GM12875 (cell line): ENCODE results near the gene CHTF18.

Experiments used
- H3K4me3 ChIP-seq: one replicate; pipeline ENCODE4 v1.5.1; 2011; ENCODE audit warnings: low read depth, low read length, control low read depth
- TF ChIP-seq, protein P1 (sequence below): IDR thresholded peaks from 2 replicates; pipeline ENCODE4 v1.5.1; 2011; ENCODE audit warnings: low read depth, mild to moderate bottlenecking, control low read depth, inconsistent platforms, low read length, moderate library complexity, borderline replicate concordance; ENCODE audit not compliant: insufficient read depth

Gene CHTF18

DNA sequence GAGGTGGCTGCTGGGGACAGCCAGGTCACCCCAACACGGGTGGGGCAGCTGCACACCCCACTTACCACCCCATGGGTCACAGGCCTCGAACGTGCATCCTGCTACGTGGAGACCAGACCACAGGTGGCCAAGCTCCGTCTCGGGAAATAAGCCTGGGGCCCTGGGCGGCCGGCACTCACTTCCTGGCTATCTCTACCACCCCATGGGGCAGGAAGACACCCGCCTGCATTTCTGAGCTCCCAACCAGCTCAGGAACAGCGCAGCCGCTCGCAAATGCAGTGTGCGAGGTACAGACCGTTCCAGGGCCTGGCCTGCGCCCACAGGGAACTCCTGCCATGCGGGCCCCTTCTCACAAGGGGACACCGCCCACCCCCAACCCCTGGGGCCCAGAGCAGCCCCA lies 17.1 kb downstream of the CHTF18 start:
- TF ChIP-seq, protein P1, sequence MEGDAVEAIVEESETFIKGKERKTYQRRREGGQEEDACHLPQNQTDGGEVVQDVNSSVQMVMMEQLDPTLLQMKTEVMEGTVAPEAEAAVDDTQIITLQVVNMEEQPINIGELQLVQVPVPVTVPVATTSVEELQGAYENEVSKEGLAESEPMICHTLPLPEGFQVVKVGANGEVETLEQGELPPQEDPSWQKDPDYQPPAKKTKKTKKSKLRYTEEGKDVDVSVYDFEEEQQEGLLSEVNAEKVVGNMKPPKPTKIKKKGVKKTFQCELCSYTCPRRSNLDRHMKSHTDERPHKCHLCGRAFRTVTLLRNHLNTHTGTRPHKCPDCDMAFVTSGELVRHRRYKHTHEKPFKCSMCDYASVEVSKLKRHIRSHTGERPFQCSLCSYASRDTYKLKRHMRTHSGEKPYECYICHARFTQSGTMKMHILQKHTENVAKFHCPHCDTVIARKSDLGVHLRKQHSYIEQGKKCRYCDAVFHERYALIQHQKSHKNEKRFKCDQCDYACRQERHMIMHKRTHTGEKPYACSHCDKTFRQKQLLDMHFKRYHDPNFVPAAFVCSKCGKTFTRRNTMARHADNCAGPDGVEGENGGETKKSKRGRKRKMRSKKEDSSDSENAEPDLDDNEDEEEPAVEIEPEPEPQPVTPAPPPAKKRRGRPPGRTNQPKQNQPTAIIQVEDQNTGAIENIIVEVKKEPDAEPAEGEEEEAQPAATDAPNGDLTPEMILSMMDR = no peak

DNA sequence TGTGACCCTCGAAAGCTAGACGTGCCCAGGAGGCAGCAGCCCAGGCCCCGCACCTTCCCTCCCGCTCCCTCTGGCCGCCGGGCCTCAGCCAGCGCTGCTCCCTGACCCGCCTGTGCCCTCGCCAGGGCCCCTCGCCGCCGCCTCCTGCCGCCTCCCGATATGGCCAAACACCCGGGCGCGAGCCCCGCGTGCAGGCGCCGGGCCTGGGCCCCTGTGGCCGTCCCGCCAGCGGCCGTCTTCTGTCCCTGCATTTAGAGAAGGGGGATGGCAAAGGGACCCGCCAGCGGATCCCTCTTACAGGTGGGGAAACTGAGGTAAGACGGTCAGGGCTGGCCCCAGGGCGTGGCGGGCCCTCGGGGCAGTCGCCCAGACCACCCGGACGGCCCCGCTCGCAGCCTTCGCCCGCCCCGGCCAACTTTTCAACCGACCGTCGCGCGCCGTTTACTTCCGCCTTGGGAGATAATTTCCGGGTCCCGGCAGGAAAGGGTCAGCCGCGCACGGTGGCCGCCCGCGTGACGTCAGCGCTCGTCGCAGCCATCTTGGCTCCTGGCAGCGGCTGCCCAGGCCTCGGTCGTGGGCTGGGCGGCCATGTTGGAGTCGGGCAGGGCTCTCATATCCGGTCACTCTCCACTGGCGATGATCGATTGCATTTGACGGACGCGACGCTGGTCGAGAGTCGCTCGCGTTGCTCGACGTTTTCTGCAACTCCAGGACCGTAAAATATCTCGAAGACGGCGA lies 19.1 kb downstream of the CHTF18 start:
- H3K4me3 ChIP-seq = peak overlapping the region; percentile 95
- TF ChIP-seq, protein P1 = no peak

More for the DNA sequence above, 17.1 kb downstream of the CHTF18 start:
- H3K4me3 ChIP-seq = no peak overlapping the region

DNA sequence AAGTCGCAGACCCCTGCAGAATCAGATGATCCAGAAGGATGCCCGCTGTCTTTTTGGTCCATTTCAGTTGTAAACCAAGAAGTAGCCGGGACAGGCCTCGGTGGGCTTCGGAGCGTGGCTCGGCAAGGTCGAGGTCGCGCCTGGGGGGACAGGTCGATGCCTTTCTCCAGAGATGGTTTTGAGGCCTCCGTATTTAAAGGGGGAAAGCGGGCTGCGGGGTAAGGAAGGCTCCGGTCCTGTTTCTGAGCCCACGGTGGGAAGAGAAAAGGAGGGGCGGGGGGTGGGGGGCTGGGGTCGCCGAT lies 19.6 kb downstream of the CHTF18 start:
- TF ChIP-seq, protein P1 = no peak
- peak overlapping the region; percentile 95 for H3K4me3 ChIP-seq

DNA sequence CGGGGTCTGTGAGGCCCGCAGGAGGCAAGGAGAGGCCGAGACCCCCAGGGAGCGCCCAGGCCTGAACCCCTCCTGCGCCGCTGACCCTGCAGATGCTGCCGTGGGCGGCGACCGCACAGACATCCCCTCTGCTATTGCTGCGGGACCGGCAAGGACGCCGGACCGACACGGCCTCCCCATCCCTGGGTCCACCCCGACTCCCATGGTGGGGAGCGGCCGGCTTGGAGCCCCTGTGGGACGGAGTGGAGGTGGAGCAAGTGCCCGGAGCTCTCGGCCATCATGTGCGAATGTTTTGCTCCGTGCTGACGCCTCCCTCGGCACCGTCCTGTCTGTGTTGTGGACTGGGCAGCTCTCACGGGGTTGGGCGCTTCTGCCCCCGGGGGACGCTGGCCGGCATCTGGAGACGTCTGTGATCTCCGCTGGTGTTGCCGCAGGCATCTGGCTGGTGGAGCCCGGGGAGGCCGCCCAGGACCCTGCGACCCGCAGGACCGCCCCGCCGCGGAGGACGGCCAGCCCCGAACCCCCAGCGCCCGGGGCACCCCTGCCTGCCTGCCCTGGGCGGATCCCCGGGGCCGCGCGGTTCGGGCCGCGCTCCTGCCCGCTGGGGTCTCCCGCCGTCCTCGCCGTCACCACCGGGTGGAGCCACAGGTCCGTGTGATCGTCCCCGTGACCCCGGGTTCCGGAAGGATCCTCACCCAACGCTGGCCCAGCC lies 24.9 kb downstream of the CHTF18 start:
- H3K4me3 ChIP-seq = no peak overlapping the region

DNA sequence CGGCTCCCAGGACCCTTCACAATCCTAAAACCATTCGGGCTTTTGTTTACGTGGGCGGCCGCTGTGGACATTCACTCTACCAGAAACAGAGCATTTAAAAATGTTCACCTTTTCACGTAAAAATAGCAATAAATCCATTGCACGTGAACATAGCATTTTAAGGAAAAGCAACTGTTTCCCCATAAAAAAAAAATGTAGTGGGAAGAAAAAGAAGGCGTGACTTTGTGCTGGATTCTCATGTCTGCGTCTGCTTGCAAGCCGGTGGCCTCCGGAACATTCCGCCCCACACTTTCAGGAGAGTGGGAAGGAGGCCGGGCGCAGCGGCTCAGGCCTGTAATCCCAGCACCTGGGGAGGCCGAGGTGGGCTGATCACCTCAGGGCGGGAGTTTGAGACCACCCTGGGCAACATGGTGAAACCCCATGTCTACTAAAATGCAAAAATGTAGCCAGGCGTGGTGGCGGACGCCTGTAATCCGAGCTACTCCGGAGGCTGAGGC lies 25.5 kb downstream of the CHTF18 start:
- H3K4me3 ChIP-seq = no peak overlapping the region
- TF ChIP-seq, protein P1 = no peak

More for the DNA sequence above, 24.9 kb downstream of the CHTF18 start:
- TF ChIP-seq, protein P1 = peak; percentile 57

DNA sequence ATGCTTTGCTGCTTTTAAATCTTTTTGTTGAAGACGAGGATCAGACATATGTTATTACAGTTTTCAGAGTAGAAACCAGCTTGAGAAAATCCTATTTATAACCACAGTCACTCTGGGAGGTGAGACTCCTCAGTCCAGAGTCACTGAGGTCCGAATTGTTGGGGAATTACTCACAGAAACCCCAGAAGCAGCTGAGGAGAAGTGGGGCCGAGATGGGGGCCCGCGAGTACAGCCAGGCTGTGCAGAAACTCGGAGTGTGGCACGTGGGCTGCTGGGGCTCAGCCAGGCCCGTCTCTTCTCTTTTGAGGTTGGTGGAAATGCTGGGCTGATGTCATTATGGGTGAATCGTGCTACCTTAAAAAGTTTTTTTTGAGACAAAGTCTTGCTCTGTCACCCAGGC lies 26.6 kb downstream of the CHTF18 start:
- TF ChIP-seq, protein P1 = no peak

DNA sequence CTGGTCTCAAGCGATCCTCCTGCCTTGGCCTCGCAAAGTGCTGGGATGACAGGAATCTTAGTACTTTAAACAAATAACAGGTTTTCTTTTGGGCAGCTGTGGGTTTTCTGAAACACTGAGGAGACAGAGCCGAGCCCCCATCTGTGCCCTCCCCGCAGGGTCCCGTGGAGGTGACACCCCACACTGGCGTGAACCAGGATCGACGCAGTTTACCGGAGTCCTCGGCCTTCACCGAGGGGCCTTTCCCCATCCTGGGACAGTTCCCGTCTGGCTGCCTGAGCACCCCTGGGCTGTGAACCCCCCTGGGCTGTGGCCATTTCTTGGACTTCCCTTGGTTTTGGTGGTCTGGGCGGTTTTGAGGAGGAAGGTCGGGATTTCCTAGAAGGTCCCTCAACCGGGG lies 27.4 kb downstream of the CHTF18 start:
- TF ChIP-seq, protein P1 = no peak
- no peak overlapping the region for H3K4me3 ChIP-seq

More for the DNA sequence above, 26.6 kb downstream of the CHTF18 start:
- no peak overlapping the region for H3K4me3 ChIP-seq
